Central memory CD4-positive, alpha-beta T cell (primary cell): ENCODE measurements around the gene NEK7.

Experiments
- DNase-seq: peaks from one replicate; pipeline ENCODE4 v3.0.0; 2022

The NEK7 gene

DNA sequence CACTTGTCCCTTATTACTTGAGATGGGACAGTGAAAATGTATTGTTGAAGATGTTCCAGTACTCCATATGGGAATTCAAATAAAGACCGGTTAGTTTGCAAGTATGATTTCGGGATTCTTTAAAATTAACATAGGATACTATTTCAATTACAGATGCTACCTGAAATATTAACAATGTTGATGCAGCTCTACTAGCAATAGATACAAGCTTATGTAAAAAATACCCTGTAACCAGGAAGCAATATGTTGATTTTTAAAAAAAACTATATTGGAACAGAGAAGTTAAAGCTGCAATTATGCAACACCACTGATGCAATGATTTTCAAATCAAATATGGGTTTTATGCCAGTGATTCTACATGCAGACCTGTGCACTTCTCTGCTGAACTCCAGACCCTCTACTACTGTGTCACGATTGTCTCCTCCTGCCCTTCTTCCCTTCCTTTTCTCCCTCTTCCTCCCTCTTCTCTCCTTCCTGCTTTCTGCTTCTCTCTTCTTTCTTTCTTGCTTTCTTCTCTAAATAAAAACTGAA, 204.5 kb downstream of the NEK7 start:
- DNase-seq, result no peak

DNA sequence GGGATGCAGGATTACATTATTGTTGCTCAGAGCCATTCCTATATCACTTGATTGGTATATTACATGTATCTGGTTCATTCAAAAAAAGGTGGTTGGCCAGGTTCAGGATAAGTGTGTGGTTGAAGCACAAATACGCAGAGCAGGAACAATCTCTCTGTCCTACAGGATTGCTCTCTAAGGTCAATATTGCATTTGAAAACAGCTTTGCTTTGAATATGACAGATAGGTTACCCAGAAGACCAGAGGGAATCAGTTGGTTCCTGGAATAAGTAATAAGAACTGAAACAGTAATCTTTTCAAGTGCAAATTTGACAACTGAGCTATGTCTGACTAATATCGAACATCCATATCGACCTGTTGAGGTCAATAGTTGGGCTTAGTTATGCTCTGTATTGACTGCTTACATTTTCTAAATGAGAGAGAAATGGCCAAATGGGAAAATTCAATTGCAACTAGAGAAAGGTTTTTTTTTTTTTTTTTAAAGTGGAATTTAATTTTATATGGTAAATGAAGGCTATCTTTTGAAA, 206.9 kb downstream of the NEK7 start:
- DNase-seq, result no peak

DNA sequence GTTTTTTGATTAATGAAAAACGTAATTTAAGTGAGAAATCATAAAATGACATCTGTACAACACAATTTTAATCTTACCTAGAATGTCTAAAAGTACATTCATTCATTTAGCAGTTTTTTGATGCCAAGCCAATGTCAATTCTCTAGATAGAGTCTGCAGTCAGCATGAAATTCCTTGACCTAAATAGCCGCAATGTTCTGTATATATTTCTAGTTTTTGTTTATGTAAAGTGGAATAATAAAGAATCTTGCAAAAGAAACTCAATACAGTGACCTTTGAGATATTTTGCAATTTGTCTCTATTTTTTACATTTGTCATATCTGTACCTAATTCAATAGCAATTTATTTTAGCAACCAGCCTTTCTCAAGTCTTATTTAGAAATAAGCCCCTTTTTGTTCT, 207.7 kb downstream of the NEK7 start:
- no peak for DNase-seq

DNA sequence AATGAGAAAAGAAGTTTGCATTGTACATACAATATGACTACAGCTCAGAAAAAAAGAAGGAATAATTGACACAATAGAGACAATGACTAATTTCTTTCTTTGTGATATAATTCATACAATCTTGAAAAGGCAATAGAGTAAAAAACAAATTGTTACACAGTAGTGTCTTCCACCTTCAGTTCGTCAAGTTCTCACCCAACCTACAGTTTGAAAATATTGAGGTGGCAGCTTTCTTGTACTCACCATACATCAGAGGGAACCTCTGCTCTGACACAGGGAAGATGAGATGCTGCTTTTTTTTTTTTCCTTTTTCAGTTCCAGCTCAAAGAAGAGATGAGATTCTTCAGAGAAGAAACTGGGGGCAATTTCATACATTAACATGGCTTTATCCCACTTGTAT, 210.5 kb downstream of the NEK7 start:
- DNase-seq, result no peak

DNA sequence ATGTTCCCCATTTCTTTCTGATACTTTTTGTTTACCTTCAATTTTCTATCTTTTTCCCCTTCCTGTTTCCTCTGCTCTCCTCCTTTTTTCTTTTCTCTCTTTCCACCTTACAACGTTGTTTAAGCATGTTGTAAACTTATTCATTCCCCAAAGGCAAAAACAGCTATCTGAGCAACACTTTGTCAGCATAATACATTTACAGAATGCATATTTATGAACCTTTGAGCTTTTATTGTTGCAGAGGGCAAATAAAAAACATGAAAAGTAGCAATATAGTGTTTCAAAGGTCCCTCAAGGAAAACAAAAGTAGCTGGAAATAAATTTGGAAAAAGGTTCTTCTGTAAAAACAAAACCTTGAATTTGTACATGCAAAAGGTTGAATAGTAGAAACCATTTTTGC, 214.2 kb downstream of the NEK7 start:
- no peak for DNase-seq
